Muscle layer of colon (tissue), 2 donors: ENCODE data around the gene ANKFY1.

Source experiments
- H3K27ac ChIP-seq: one replicate; pipeline ENCODE4 v1.7.0; 2013; ENCODE audit warnings: low read depth, mild to moderate bottlenecking, low read length, moderate library complexity
- H3K27me3 ChIP-seq, 2 donors: one replicate each; pipeline ENCODE4 v1.7.0; 2013; ENCODE audit warnings: low read length in 2 of 2, mild to moderate bottlenecking in 2 of 2; ENCODE audit not compliant: insufficient read depth in 2 of 2, control insufficient read depth in 1 of 2
- H3K36me3 ChIP-seq: one replicate; pipeline ENCODE4 v1.7.0; 2013; ENCODE audit warnings: mild to moderate bottlenecking, low read length; ENCODE audit not compliant: insufficient read depth
- H3K4me1 ChIP-seq: one replicate; pipeline ENCODE4 v1.7.0; 2013; ENCODE audit warnings: mild to moderate bottlenecking, low read length; ENCODE audit not compliant: insufficient read depth
- H3K4me3 ChIP-seq, 2 donors: one replicate each; pipeline ENCODE4 v1.7.0; 2013; ENCODE audit warnings: low read length in 2 of 2, low read depth in 1 of 2, mild to moderate bottlenecking in 1 of 2, moderate library complexity in 1 of 2
- H3K9ac ChIP-seq: one replicate; pipeline ENCODE4 v1.7.0; 2013; ENCODE audit warnings: low read length
- H3K9me3 ChIP-seq: one replicate; pipeline ENCODE4 v1.7.0; 2013; ENCODE audit warnings: mild to moderate bottlenecking, low read length
- donor health status: abdominal sarcoma.
- donor health status: Adenocarcinoma of cecum.

ANKFY1 gene

GRCh38 chr17:4161967-4162305, 101.8 kb downstream of the ANKFY1 start:
- Histone ChIP-seq H3K9me3 (no peaks in the 10 kb centered on the region), H3K36me3 (peaks cover 49% of the 10 kb centered on the region), H3K4me3 (no peak overlapping the region), H3K4me1 (no peaks in the 10 kb centered on the region), H3K9ac (no peak overlapping the region), H3K27me3 (no peaks in the 10 kb centered on the region), H3K27ac (no peak overlapping the region)

DNA sequence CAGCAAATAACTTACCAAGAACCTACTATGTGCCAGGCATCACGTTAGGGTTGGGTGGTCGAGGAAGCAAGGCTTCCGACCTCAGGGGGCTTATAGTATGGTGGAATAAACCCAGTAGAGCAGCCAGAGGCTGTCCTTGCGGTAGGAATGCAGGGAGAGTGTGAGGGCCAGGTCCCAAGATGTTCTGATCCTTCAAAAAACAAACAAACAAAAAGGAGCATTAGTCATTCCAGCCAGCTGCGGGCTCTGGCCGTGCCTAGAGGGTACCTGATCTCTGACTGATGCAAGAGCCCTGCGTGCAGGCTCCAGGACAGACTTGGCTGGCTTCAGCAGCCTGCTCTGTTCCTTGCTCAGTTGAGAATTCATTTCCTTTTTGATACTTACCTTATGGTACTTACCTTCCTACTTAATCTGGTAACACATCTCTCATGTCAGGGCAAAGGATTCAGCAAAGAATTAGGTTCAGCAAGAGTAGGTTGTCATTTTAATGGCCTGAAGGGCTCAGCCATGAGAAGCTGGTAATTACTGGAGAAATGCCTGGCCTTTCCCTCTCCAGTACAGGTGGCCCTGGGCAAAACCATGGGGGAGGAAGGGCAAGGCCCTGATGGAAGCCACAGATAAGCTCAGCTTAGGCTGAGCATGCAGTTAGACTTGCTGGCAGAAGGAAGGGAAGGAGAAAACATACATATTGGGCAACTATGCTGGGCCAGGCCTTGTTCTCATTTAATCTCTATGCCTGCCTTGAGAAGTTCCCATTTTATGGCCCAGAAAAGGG, 102.4 kb downstream of the ANKFY1 start:
- Histone ChIP-seq H3K36me3 (peaks cover 47% of the 10 kb centered on the region), H3K4me1 (no peaks in the 10 kb centered on the region), H3K27ac (no peak overlapping the region), H3K9me3 (no peaks in the 10 kb centered on the region), H3K4me3 (no peak overlapping the region), H3K27me3 (no peaks in the 10 kb centered on the region), H3K9ac (no peak overlapping the region)

DNA sequence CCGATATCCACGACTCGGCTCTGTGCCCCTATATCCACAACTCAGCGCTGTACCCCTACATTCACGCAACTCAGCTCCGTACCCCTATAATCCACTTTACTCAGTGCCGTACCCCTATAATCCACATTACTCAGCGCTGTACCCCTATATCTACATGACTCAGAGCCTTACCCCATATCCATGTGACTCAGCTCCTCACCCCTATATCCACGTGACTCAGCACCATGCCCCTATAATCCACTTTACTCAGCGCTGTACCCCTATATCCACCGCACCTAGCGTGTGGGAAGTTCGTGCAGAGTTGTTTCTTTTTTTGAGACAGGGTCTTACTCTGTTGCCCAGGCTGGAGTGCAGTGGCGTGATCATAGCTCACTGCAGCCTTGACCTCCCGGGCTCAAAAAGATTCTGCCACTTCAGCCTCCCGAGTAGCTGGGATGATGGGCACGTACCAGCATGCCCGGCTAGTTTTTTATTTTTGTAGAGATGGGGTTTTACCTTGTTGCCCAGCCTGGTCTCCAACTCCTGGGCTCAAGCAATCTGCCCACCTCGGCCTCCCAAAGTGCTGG, 103.4 kb downstream of the ANKFY1 start:
- no peak overlapping the region for H3K9ac ChIP-seq
- H3K27me3 ChIP-seq = no peaks in the 10 kb centered on the region
- no peaks in the 10 kb centered on the region for H3K9me3 ChIP-seq
- no peaks in the 10 kb centered on the region for H3K4me1 ChIP-seq
- H3K4me3 ChIP-seq = no peak overlapping the region
- H3K36me3 ChIP-seq = peaks cover 47% of the 10 kb centered on the region
- no peak overlapping the region for H3K27ac ChIP-seq

- no peak overlapping the region for H3K4me3 ChIP-seq
- H3K36me3 ChIP-seq = peaks cover 47% of the 10 kb centered on the region
- H3K9me3 ChIP-seq = no peaks in the 10 kb centered on the region
- no peak overlapping the region for H3K27ac ChIP-seq
- no peaks in the 10 kb centered on the region for H3K4me1 ChIP-seq
- H3K9ac ChIP-seq = no peak overlapping the region
- H3K27me3 ChIP-seq = no peaks in the 10 kb centered on the region
Measured at GRCh38 chr17:4159761-4160160, 104.0 kb downstream of the ANKFY1 start.

- H3K27ac ChIP-seq = no peak overlapping the region
- no peaks in the 10 kb centered on the region for H3K27me3 ChIP-seq
- H3K9me3 ChIP-seq = no peaks in the 10 kb centered on the region
- H3K9ac ChIP-seq = no peak overlapping the region
- peaks cover 39% of the 10 kb centered on the region for H3K36me3 ChIP-seq
- H3K4me1 ChIP-seq = no peaks in the 10 kb centered on the region
- H3K4me3 ChIP-seq = no peak overlapping the region
Measured at GRCh38 chr17:4157618-4158333, 106.0 kb downstream of the ANKFY1 start.

DNA sequence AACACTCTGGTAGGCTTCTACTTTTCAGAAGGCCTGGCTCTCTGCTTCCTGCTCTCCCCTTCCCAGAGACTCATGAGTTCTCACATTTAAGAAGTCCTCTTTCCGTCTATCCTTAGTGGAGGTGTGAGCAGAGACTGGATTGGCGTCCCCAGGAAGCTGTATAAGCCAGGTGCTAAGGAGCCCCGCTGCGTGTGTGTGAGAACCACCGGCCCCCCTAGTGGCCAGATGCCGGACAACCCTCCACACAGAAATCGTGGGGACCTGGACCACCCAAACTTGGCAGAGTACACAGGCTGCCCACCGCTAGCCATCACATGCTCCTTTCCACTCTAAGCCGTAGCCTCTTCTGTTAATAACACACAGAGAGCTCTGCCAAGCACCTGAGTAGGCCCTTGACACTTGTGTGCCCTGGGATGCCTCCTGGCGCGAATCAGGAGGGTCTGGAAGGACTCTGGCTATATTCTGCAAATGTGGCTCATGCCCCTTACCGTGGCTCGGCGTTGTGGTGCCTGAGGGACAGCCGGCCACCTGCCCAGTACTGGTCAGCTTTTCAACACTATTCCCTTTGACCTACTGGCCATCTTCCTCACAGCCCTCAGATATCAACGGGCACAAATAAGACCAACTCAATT, 106.9 kb downstream of the ANKFY1 start:
- Histone ChIP-seq H3K27me3 (no peaks in the 10 kb centered on the region), H3K4me3 (no peak overlapping the region), H3K9me3 (no peaks in the 10 kb centered on the region), H3K27ac (no peak overlapping the region), H3K36me3 (peaks cover 45% of the 10 kb centered on the region), H3K4me1 (no peaks in the 10 kb centered on the region), H3K9ac (no peak overlapping the region)

- Histone ChIP-seq H3K27ac (no peak overlapping the region), H3K4me3 (no peak overlapping the region), H3K9me3 (no peaks in the 10 kb centered on the region), H3K4me1 (no peaks in the 10 kb centered on the region), H3K27me3 (no peaks in the 10 kb centered on the region), H3K36me3 (peaks cover 46% of the 10 kb centered on the region), H3K9ac (no peak overlapping the region)
Measured at GRCh38 chr17:4155980-4156620, 107.7 kb downstream of the ANKFY1 start.

DNA sequence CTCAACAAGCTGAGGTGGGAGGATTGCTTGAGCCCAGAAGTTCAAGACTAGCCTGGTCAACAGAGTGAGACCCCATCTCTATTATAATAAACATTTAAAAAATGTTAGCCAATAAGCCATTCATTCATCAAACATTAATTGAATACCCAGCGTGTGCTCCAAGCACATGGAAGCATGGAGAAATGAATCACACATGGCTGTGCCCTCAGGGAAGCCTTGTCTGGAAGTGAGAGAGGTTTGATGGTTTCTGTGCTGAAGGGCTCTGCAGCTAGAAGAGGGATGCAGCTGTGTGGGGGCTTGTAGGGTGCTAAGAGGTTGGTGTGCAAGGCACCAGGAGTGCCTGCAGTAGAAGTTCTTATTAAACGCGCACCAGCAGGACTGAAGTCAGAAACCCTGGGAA, 109.6 kb downstream of the ANKFY1 start:
- H3K4me3 ChIP-seq = no peak overlapping the region
- no peaks in the 10 kb centered on the region for H3K4me1 ChIP-seq
- peaks cover 48% of the 10 kb centered on the region for H3K36me3 ChIP-seq
- H3K27ac ChIP-seq = no peak overlapping the region
- no peaks in the 10 kb centered on the region for H3K9me3 ChIP-seq
- no peak overlapping the region for H3K9ac ChIP-seq
- H3K27me3 ChIP-seq = no peaks in the 10 kb centered on the region

DNA sequence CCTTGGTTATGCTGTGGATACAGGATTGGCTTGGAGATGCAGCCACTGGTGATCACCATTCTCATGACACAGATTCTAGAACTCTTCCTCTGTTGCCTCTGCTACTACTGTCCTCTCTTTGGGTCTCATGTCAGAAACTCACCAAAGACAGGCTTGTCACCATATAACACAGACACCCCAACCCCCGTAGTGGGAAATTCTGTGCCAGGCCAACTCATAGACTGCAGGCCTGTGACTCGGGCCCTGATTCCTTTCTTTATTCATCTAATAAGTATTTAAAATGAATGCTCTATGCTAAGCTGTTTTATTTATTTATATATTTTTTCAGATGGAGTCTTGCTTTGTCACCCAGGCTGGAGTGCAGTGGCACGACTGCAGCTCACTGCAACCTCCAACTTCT, 111.3 kb downstream of the ANKFY1 start:
- Histone ChIP-seq H3K4me3 (no peak overlapping the region), H3K9ac (no peak overlapping the region), H3K27me3 (no peaks in the 10 kb centered on the region), H3K36me3 (peaks cover 42% of the 10 kb centered on the region), H3K9me3 (no peaks in the 10 kb centered on the region), H3K27ac (no peak overlapping the region), H3K4me1 (no peaks in the 10 kb centered on the region)

DNA sequence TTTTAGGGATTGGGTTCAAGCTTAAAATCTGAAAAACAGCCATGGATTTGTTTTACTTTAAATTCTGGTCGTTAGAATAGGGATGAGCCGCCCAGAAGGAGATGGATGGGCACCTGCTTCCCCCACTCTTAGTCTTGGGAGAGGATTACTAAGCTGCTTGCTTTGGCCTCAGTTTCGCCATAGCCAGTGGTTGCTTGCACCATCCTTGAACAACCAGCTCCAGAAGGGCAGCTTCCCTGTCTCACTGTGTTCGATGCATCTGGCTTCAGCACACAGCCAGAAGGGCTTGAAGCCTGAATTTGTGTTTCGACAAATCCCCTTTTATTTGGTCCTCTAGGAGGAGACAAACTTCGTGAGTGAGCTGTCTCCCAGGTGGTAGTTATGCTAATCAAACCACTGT, 113.7 kb downstream of the ANKFY1 start:
- Histone ChIP-seq H3K9me3 (no peaks in the 10 kb centered on the region), H3K4me1 (no peaks in the 10 kb centered on the region), H3K27me3 (no peaks in the 10 kb centered on the region), H3K27ac (no peak overlapping the region), H3K4me3 (no peak overlapping the region), H3K36me3 (peaks cover 20% of the 10 kb centered on the region), H3K9ac (no peak overlapping the region)

DNA sequence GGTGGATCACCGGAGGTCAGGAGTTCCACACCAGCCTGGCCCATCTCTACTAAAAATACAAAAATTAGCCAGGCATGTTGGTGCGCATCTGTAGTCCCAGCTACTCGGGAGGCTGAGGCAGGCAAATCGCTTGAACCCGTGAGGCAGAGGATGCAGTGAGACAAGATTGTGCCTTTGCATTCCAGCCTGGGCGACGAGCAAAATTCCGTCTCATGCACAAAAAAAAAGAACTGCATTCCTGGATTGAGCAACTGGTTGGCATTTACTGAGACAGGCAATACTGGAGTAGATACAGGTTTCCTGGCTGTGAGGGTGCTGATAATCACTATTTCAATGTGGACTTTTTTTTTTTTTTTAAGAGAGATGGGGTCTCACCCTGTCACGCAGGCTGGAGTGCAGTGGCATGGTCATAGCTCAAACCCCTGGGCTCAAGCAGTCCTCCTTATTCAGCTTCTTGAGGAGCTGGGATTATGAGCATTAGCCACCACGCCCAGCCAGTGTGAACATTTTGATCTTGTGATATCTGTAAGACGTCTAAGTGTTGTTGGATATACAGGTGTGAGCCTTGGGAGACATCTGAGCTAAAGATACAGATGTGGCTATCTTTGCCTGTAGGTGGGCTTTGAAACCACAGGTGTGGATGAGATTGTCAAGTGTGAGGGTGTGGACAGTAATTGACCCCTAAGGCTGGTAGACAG, 115.0 kb downstream of the ANKFY1 start:
- no peak overlapping the region for H3K4me3 ChIP-seq
- no peak overlapping the region for H3K27ac ChIP-seq
- H3K36me3 ChIP-seq = peaks cover 16% of the 10 kb centered on the region
- H3K4me1 ChIP-seq = peaks cover 6% of the 10 kb centered on the region
- no peaks in the 10 kb centered on the region for H3K27me3 ChIP-seq
- no peaks in the 10 kb centered on the region for H3K9me3 ChIP-seq
- H3K9ac ChIP-seq = no peak overlapping the region
